Activated naive CD4-positive, alpha-beta T cell treated with anti-CD3 and anti-CD28 coated beads, Interleukin-2, amount 50 U/mL, for 24 hours (primary cell): ENCODE measurements around the gene SLC39A11.
A peak's percentile ranks its signal among the peaks of the same experiment; 100 is the strongest.

ENCODE experiments used
- H3K27ac Mint-ChIP-seq: one replicate; pipeline ENCODE4 v1.8.0; 2021; ENCODE audit warnings: mild to moderate bottlenecking, mixed read lengths
- H3K27me3 Mint-ChIP-seq: one replicate; pipeline ENCODE4 v1.8.0; 2021; ENCODE audit warnings: mixed read lengths
- H3K36me3 Mint-ChIP-seq: one replicate; pipeline ENCODE4 v1.8.0; 2021; ENCODE audit warnings: mixed read lengths
- H3K4me1 Mint-ChIP-seq: one replicate; pipeline ENCODE4 v1.8.0; 2021; ENCODE audit warnings: mixed read lengths
- H3K4me3 Mint-ChIP-seq: one replicate; pipeline ENCODE4 v1.8.0; 2021; ENCODE audit warnings: mild to moderate bottlenecking, mixed read lengths
- H3K9me3 Mint-ChIP-seq: one replicate; pipeline ENCODE4 v1.8.0; 2021; ENCODE audit warnings: mixed read lengths

SLC39A11 gene

DNA sequence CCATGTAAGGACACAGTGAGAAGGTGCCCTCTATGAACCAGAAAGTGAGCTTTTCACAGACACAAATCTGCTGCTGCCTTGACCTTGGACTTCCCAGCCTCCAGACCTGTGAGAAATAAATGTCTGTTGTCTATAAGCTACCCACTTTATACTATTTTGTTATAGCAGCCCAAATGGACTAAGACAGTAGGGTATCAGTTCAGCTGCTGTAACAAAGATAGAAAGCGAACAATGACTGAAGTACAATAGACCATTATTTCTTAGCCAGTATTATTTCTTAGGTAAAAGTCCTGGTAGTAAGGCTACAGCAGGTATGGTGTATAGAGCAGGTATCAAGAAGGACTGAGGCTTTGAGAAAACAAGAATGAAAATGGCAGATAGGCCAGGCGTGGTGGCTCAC, 117.0 kb downstream of the SLC39A11 start:
- peaks cover 5% of the 10 kb centered on the region for H3K36me3 Mint-ChIP-seq
- H3K27ac Mint-ChIP-seq, result no peak overlapping the region
- no peaks in the 10 kb centered on the region for H3K27me3 Mint-ChIP-seq
- no peaks in the 10 kb centered on the region for H3K9me3 Mint-ChIP-seq
- H3K4me3 Mint-ChIP-seq, result no peak overlapping the region
- H3K4me1 Mint-ChIP-seq, result peaks cover 23% of the 10 kb centered on the region

DNA sequence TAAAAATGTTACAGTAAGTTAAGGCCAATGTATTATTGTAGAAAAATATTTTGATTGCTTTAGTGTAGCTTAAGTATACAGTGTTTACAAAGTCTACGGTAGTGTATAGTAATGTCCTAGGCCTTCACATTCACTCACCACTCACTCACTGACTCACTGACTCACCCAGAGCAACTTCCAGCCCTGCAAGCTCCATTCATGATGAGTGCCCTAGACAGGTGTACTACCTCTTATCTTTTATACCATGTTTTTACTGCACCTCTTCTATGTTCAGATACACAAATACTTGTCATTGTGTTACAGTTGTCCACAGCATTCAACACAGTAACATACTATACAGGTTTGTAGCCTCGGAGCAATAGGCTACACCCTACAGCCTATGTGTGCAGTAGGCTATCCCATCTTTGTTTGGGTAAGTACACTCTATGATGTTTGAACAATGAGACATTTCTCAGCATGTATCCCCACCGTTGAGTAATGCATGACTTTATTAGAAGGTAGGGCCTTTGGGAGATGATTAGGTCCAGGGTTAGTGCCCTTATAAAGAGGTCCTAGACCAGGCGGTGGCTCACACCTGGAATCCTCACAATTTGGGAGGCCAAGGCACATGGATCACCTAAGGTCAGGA, 117.8 kb downstream of the SLC39A11 start:
- Mint-ChIP-seq H3K4me3 (no peak overlapping the region), H3K36me3 (peaks cover 5% of the 10 kb centered on the region), H3K27me3 (no peaks in the 10 kb centered on the region), H3K27ac (no peak overlapping the region), H3K4me1 (peaks cover 23% of the 10 kb centered on the region), H3K9me3 (no peaks in the 10 kb centered on the region)

DNA sequence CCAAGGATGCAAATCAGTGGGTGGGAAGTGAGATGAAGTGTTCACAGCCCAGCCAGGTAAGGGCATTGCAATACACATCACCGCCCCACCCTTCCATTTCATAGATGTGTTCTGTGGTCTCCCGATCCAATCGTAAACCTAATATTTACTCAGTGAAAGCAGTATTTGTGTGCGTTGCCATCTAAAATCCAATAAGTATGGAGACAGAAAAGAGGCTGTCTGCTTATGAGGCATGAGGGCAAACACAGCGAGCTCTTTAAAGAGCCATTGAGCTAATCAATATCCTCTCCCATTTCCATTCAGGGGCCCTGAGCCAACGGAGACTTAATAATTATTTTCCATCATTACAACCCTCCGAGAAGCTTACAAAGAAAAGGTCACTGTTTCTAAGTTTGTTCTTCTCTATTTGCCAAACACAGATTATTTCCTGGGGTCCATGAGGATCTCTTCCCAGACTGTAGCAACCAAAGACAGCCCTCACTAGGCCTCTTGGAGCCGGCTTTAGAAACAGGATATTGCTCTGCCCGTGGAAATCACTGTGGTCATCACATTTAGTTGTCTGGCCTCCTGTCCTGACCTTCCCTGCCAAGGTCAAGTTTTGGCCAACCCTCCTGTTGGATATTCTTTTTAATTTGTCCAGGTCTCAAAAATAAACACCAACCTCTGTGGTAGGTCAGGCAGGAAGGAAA, 120.1 kb downstream of the SLC39A11 start:
- Mint-ChIP-seq H3K4me3 (no peak overlapping the region), H3K27ac (no peak overlapping the region), H3K27me3 (no peaks in the 10 kb centered on the region), H3K9me3 (no peaks in the 10 kb centered on the region), H3K36me3 (peaks cover 5% of the 10 kb centered on the region), H3K4me1 (peaks cover 9% of the 10 kb centered on the region)

DNA sequence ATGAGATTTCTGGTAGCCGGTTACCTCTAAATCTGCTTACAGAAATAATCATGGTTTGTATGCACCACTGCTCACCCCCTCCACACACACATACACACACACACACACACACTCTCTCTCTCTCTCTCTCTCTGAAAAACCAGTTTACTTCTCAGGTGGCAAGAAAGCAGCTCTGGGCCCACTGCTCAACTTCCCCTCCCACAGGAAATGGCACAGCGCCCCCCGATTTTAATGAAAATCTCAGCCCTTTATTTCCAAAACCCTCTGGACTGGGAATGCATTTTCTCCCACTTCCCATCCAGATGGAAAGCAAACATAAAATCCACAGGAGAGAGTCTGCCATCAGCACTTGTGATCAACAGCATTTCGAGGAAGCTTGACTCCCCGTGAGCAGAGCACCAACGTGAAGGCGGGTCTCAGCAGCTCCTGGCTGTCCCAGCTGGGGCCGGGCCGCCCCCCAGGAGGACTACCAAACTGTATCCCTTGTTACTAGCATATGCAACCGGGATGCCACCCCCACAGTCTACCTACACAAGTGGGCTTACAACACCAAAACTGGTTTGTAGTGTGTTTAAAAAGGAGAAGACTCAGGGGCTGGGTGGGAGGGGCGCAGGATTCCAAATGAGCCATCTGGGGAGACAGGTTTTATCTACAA, 121.1 kb downstream of the SLC39A11 start:
- peaks cover 6% of the 10 kb centered on the region for H3K4me1 Mint-ChIP-seq
- no peak overlapping the region for H3K27ac Mint-ChIP-seq
- no peak overlapping the region for H3K4me3 Mint-ChIP-seq
- no peaks in the 10 kb centered on the region for H3K27me3 Mint-ChIP-seq
- no peaks in the 10 kb centered on the region for H3K9me3 Mint-ChIP-seq
- peaks cover 4% of the 10 kb centered on the region for H3K36me3 Mint-ChIP-seq

DNA sequence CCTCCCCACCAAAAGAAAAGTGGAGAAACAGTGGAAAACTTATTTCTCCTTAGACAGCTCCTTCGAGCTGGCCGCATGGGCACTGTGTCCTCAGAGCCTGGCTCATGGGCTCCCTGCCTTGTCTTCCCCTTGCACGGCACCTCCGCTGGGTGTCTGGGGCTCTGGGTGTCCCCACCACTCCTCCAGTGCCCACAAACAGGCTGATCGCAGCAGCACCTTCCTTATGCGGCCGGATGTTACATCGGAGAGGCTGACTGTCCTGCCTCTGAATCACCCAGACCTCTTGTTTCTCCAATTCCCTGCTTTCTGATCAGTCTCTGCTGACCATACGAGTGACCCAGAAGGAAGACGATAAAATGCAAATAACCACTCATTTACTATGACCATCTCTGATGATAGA, 121.7 kb downstream of the SLC39A11 start:
- H3K27ac Mint-ChIP-seq, result no peak overlapping the region

DNA sequence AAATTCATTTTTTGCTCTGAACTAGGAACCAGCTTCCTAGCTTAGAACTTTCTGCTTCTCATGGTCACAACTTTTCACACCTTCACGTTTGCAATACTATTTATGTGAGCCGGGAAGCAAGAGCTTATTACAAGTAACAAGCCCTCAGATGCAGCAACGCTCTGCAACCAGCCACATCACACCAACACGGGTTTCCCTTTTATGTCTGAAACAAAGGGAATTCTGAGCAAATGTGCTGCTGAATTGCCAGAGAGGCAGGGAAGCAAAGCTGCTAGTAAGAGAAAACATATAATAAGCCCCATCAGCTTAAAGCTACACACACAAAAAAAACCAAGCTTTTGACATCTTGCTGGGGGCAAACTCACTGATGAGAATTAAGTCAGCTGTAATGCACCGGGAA, 122.2 kb downstream of the SLC39A11 start:
- Mint-ChIP-seq H3K4me1 (peaks cover 6% of the 10 kb centered on the region), H3K27ac (no peak overlapping the region), H3K27me3 (no peaks in the 10 kb centered on the region), H3K36me3 (no peaks in the 10 kb centered on the region), H3K4me3 (no peak overlapping the region), H3K9me3 (no peaks in the 10 kb centered on the region)

More for the DNA sequence above, 121.7 kb downstream of the SLC39A11 start:
- H3K36me3 Mint-ChIP-seq, result peaks cover 2% of the 10 kb centered on the region
- H3K9me3 Mint-ChIP-seq, result no peaks in the 10 kb centered on the region
- no peak overlapping the region for H3K4me3 Mint-ChIP-seq
- H3K4me1 Mint-ChIP-seq, result peaks cover 6% of the 10 kb centered on the region
- no peaks in the 10 kb centered on the region for H3K27me3 Mint-ChIP-seq

DNA sequence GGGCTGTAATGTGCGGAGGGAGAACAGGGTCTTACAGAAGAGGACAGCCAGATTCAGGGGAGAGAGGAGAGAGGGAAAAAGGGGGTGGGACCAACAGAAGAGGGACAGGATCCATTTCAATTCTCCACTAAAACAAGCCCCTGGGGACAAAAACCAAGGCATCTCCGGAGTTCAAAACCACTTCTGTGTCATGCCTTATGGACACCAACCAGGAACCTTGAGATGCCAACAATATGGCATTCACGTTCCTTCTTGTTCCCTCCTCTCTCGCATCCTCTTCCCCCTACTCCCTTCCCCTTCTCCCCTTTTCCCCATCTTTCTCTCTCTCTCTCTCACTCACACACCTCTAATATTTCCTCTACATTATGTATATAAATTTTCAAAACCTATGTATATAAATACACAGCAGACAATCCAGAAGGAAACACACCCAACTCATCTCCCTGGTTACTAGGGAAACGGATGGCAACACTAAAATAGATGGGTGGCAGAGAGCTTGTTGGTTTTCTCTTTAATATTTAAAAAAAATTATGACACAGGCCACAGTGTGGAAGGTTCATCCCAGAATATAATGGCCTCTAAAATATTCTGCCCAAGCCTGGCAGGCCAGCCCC, 123.1 kb downstream of the SLC39A11 start:
- H3K4me3 Mint-ChIP-seq, result no peak overlapping the region
- H3K27ac Mint-ChIP-seq, result no peak overlapping the region

DNA sequence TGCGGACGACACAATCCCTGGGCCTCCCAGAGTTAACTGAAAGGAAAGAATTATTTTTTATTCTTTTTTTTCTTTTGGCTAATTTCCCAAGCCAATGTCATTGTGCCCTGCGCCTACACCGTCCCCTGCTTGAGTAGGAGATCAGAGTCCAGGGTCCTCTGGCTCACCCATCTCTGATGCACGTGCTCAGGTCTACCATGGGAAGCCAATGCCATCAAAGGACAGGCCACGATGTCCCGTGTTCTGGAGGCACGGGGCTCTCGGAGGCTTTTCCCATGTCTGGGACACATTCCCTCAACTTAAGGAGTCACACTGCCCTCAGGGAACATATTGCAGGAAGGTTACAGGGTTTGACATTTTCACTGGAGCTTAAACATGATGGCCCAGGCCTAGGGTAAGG, 123.7 kb downstream of the SLC39A11 start:
- H3K27me3 Mint-ChIP-seq, result no peaks in the 10 kb centered on the region
- no peak overlapping the region for H3K27ac Mint-ChIP-seq
- H3K9me3 Mint-ChIP-seq, result no peaks in the 10 kb centered on the region
- no peaks in the 10 kb centered on the region for H3K36me3 Mint-ChIP-seq
- no peak overlapping the region for H3K4me3 Mint-ChIP-seq
- H3K4me1 Mint-ChIP-seq, result peaks cover 6% of the 10 kb centered on the region

More for the DNA sequence above, 123.1 kb downstream of the SLC39A11 start:
- Mint-ChIP-seq H3K4me1 (peaks cover 6% of the 10 kb centered on the region), H3K9me3 (no peaks in the 10 kb centered on the region), H3K27me3 (no peaks in the 10 kb centered on the region), H3K36me3 (no peaks in the 10 kb centered on the region)

DNA sequence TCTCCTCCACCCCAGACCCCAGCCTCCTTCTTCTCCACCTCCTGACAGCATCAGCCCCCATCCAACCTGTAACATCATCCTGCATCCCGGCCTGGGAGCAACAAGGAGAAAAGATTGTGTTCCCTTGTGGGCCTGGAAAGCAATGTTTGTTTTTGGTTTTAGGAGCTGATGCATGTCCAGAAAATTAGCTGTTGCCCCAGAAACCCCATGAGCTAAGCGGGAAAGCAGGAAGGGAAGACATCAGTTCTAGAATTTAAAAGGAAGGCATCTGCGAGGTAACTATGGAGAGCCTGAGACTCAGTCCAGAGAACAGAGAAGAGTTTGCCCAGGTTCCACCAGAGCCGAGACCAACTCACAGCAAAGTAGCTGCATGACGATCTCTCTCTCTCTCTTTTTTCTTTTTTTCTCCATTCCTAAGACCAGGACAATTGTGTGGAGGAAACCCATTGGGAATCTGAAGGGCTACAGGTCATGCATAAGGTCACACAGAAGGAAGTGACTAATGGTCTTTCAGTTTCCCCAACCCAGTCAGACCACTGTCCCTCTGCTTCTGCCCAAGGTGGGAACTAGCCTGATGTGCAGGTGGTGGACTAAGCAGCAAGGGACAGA, 124.4 kb downstream of the SLC39A11 start:
- peaks cover 2% of the 10 kb centered on the region for H3K36me3 Mint-ChIP-seq
- H3K27me3 Mint-ChIP-seq, result no peaks in the 10 kb centered on the region
- peaks cover 6% of the 10 kb centered on the region for H3K4me1 Mint-ChIP-seq
- H3K27ac Mint-ChIP-seq, result no peak overlapping the region
- no peak overlapping the region for H3K4me3 Mint-ChIP-seq
- no peaks in the 10 kb centered on the region for H3K9me3 Mint-ChIP-seq

DNA sequence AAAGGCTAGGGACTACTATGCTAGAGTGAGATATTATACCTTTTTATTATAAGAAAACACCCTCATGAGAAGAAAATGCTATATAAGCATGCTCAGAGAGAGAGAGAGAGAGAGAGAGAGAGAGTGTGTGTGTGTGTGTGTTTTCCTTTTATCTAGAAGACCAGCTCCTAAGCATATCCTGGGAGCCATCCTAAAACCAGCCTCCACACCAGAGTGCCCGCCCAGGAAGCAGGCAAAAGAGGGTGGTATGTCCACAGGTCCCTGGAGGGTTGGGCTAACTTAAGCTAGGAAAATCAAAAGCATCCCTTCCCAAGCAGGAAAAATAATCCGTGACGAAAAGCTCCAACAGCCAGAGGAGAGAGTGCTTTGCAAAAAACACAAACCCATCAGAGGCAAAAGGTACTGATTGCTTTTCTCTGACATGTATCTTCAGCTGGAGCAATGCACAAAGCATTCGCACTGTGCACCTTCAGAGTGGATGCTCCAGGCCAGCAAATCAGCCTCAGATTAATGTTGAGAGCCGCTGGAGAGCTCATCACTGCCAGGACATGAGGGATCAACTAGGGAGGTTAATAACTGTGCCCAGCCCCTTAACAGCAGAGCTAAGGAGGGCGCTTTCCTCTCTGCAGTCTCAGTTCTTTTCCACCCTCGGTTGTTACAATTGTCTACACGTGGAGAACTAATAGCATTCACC, 125.1 kb downstream of the SLC39A11 start:
- Mint-ChIP-seq H3K4me1 (peaks cover 6% of the 10 kb centered on the region), H3K36me3 (peaks cover 2% of the 10 kb centered on the region), H3K27ac (no peak overlapping the region), H3K9me3 (no peaks in the 10 kb centered on the region), H3K27me3 (no peaks in the 10 kb centered on the region), H3K4me3 (no peak overlapping the region)

DNA sequence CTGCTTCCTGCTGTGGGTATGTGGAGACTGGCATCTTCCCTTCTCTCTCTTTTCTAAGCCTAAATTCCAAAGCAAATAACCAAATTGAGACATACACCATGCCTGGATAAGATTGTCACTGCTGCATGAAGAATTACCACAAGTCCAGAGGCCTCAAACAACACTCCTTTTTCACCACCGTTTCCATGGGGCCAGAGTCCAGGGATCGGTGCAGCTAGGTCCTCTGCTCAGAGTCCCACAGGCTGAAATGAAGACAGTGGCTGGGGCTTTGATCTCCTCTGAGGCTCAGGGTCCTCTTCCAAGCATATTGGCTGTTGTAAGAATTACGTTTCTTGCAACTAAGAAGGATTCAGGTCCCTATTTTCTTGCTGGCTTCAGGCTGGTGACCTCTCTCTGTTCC, 130.4 kb downstream of the SLC39A11 start:
- Mint-ChIP-seq H3K27ac (no peak overlapping the region), H3K4me3 (no peak overlapping the region), H3K27me3 (no peaks in the 10 kb centered on the region), H3K4me1 (no peaks in the 10 kb centered on the region), H3K36me3 (peaks cover 4% of the 10 kb centered on the region), H3K9me3 (no peaks in the 10 kb centered on the region)

DNA sequence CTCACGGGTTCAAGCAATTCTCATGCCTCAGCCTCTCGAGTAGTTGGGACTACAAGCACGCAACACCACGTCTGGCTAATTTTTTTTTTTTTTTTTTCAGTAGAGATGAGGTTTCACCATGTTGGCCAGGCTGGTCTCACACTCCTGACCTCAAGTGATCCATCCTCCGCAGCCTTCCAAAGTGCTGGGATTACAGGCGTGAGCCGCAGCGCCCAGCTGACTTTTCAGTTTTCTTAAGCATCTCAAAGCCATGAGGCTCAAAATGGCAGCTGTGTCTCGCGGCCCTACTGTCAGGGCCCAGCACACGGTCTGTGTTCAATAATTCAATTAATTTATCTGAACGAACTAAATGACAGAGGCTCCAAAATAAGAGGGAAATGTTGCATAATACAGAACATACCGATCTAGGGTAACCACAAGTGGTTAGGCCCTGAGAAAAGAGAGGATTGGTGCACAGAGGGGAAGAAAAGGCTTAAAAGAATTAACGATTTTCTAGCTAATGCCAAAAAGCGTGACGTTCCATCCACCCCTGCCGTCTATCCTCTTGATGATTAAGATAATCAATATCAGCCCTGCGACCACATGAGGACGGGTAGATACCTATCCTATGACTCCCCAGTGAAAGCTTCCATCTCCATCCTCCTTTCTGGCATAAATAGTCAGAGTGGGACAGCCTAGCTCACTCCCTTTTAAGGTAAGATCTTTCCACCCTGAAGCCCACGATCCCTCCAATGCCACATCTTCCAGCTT, 136.9 kb downstream of the SLC39A11 start:
- Mint-ChIP-seq H3K27ac (peak overlapping the region; percentile 27), H3K36me3 (peaks cover 2% of the 10 kb centered on the region), H3K4me3 (no peak overlapping the region), H3K9me3 (no peaks in the 10 kb centered on the region), H3K4me1 (peaks cover 3% of the 10 kb centered on the region), H3K27me3 (no peaks in the 10 kb centered on the region)

DNA sequence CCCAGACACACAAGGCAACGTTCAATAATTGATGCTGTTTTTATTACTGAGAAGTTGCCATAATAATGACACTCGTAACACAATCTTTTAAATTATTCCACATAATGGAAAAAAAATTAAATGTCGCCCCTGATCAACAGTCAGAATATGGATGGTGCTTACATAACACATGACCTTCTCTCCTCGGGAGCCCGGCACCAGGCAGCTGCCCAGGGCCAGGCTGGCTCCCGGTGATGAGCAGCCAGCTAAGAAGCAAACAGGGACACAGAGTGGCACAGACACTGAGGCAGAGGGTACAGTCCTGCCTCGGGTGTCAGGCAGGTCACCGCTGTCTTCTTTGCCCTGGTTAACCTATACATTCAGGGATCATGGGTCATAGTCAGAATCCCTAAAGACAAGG, 137.9 kb downstream of the SLC39A11 start:
- no peaks in the 10 kb centered on the region for H3K27me3 Mint-ChIP-seq
- H3K27ac Mint-ChIP-seq, result no peak overlapping the region
- peaks cover 3% of the 10 kb centered on the region for H3K4me1 Mint-ChIP-seq
- H3K4me3 Mint-ChIP-seq, result no peak overlapping the region
- H3K9me3 Mint-ChIP-seq, result no peaks in the 10 kb centered on the region
- peaks cover 2% of the 10 kb centered on the region for H3K36me3 Mint-ChIP-seq

DNA sequence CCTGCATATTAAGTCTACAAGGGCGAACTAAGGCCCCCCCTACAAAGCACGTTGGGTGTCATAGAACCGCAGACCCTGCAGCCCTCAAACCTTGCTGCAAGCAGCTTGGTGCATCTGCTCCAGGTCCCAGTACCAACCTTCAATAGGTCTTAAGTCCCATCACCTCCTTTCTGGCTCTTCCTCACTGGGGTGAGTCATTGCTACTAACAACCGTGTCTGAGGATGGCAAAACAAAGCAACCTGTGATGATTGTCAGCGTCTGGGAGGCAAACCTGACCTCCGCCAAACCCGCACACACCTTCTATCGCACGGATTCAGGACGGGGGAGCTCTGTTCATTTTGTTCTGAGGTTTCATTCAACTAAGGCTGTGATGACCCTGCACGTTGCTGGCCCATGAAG, 138.9 kb downstream of the SLC39A11 start:
- H3K4me1 Mint-ChIP-seq, result peaks cover 3% of the 10 kb centered on the region
- H3K9me3 Mint-ChIP-seq, result no peaks in the 10 kb centered on the region
- H3K27ac Mint-ChIP-seq, result no peak overlapping the region
- H3K36me3 Mint-ChIP-seq, result peaks cover 2% of the 10 kb centered on the region
- no peaks in the 10 kb centered on the region for H3K27me3 Mint-ChIP-seq
- no peak overlapping the region for H3K4me3 Mint-ChIP-seq
